ENCODE results near the gene AP2S1. TPM values are rescaled to one million over a fixed set of nuclear protein-coding genes. Genes with fewer than 3 reads are reported as not detected.
"Not testable (repeated sequence)": the region's sequence is repeated elsewhere in the genome, so short reads cannot be mapped to it uniquely, and the experiment has no call there.

AP2S1 gene
- total RNA-seq, 1 donor from 2014 or later = 120 TPM

DNA sequence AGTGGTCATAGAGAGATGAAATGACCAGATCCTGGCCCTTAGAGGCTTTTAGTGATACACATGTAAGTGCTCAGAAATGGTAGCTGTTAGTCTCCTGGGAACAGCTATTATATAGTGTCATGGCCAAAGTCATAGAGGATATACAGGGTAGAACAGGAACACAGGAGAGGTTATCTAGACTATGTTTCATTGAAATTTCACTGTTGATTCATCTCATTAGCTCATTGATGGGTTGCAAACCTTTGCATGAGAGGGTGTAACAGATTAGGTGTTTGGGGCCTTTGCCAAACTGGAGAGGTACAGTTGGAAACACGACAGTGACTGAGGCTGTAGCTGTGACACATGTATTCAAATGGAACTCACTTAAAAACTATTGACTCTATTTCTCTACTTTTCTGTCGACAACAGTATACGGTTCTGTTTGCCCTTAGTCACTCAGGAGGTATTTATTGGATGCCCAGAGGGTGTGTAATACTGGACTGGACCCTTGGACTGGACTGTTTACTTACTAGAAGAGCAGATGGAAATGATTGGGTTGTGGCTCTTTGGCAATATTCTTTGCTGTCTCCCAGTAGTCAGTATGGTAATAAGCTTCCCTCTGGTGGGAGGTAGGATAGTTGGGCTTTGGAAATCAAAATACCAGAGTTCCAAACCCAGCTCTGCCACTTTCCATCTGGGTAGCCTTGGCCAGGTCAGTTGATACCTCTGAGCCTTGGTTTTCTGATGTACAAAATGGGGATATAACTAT, 40.0 kb upstream of the AP2S1 start:
- FAIRE-seq (peak; percentile 36), DNase-seq (ENCODE audit: low read depth) (peak; percentile 62)
- Histone ChIP-seq H3K4me3 (ENCODE audit: low read depth, low read length) (no peak overlapping the region), H3K36me3 (ENCODE audit: control insufficient read depth, insufficient read depth, low read length) (peaks cover 1% of the 10 kb centered on the region), H3K27me3 (ENCODE audit: control insufficient read depth, insufficient read depth, low read length) (no peaks in the 10 kb centered on the region)
- no peak for TF ChIP-seq CTCF (IDR thresholded peaks at IDR 0.05; ENCODE audit: insufficient read depth, low read length, severe bottlenecking)

- FAIRE-seq (no peak), DNase-seq (ENCODE audit: low read depth) (no peak)
- Histone ChIP-seq H3K4me3 (ENCODE audit: low read depth, low read length) (no peak overlapping the region), H3K27me3 (ENCODE audit: control insufficient read depth, insufficient read depth, low read length) (no peaks in the 10 kb centered on the region), H3K36me3 (ENCODE audit: control insufficient read depth, insufficient read depth, low read length) (peaks cover 1% of the 10 kb centered on the region)
- TF ChIP-seq CTCF (IDR thresholded peaks at IDR 0.05; ENCODE audit: insufficient read depth, low read length, severe bottlenecking) = no peak
Observed at GRCh38 chr19:46887240-46887782, 36.7 kb upstream of the AP2S1 start.

GRCh38 chr19:46886546-46887239, 36.0 kb upstream of the AP2S1 start:
- DNase-seq (ENCODE audit: low read depth) (no peak), FAIRE-seq (no peak)
- Histone ChIP-seq H3K36me3 (ENCODE audit: control insufficient read depth, insufficient read depth, low read length) (peaks cover 1% of the 10 kb centered on the region), H3K27me3 (ENCODE audit: control insufficient read depth, insufficient read depth, low read length) (no peaks in the 10 kb centered on the region), H3K4me3 (ENCODE audit: low read depth, low read length) (no peak overlapping the region)
- no peak for TF ChIP-seq CTCF (IDR thresholded peaks at IDR 0.05; ENCODE audit: insufficient read depth, low read length, severe bottlenecking)

- Histone ChIP-seq H3K4me3 (ENCODE audit: low read depth, low read length) (no peak overlapping the region), H3K27me3 (ENCODE audit: control insufficient read depth, insufficient read depth, low read length) (no peaks in the 10 kb centered on the region), H3K36me3 (ENCODE audit: control insufficient read depth, insufficient read depth, low read length) (peaks cover 1% of the 10 kb centered on the region)
- DNase-seq (ENCODE audit: low read depth) (no peak), FAIRE-seq (no peak)
- TF ChIP-seq CTCF (IDR thresholded peaks at IDR 0.05; ENCODE audit: insufficient read depth, low read length, severe bottlenecking) = no peak
Observed at GRCh38 chr19:46885411-46885810, 34.8 kb upstream of the AP2S1 start.

DNA sequence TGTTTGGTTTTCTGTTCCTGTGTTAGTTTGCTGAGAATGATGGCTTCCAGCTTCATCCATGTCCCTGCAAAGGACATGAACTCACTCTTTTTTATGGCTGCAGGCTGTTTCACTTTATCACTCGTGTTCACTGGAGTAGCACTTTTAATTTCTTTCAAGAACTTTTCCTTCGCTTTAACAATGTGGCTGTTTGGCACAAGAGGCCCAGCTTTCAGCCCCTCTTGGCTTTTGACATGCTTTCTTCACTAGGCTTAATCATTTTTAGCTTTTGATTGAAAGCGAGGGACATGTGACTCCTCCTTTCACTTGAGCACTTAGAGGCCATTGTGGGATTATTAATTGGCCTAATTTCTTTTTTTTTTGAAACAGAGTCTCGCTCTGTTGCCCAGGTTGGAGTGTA, 32.1 kb upstream of the AP2S1 start:
- not testable (repeated sequence) for H3K27me3 ChIP-seq (ENCODE audit: control insufficient read depth, insufficient read depth, low read length); H3K36me3 ChIP-seq (ENCODE audit: control insufficient read depth, insufficient read depth, low read length); DNase-seq (ENCODE audit: low read depth); H3K4me3 ChIP-seq (ENCODE audit: low read depth, low read length); FAIRE-seq

DNA sequence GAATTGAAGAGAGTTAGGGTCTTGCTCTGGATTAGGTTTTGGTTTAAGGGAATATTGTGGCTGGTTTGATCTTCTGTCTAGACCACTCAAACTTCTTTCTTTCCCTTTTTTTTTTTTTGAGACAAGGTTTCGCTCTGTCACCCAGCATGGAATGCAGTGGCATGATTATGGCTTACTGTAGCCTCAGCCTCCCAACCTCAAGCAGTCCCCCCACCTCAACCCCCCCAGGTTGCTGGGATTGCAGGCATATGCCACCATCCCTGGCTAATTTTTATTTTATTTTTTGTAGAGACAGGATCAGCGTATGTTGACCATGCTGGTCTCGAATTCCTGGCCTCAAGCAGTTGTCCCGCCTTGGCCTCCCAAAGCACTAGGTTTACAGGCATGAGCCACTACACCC, 31.4 kb upstream of the AP2S1 start:
- TF ChIP-seq CTCF (IDR thresholded peaks at IDR 0.05; ENCODE audit: insufficient read depth, low read length, severe bottlenecking) = no peak
- Histone ChIP-seq H3K36me3 (ENCODE audit: control insufficient read depth, insufficient read depth, low read length) (no peaks in the 10 kb centered on the region), H3K4me3 (ENCODE audit: low read depth, low read length) (no peak overlapping the region), H3K27me3 (ENCODE audit: control insufficient read depth, insufficient read depth, low read length) (no peaks in the 10 kb centered on the region)
- DNase-seq (ENCODE audit: low read depth) (no peak), FAIRE-seq (no peak)
